ENCODE results near the gene ADAMTS14.

ADAMTS14 gene

DNA sequence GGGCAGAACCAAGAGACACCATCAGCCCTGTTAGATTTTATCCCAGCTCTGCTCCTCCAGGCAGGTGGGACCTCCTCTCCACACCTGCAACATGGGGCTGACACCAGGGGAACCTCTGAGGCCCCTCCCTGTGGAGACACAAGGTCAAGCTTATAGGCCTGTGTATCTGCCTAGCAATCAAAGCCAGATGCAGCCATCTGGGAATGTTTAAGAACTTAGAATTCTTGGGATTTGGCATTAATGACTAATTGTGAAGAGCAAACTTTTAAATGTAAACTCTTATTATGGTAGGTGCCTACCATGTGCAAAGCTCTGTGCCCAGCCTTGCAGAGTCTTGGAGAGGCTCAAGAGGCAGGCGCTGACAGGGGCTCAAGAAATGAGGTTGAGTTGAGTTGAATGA is 60.7 kb downstream of the ADAMTS14 start:
- DNase-seq, result no peak

DNA sequence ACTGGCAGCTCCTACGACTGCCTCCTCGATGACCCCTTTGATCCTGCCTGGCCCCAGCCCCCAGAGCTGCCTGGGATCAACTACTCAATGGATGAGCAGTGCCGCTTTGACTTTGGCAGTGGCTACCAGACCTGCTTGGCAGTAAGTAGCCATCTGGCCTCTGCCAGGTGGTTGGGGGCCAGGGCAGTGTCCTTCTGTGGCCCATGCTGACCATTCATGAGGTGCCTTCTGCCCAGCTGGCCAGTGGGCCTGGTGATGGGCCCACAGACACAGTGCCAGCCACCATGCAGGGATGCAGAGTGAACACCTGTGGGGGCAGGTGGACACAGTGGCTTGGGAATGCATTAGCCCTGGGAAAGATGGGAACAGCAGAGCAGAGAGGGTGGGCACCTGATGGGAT is 62.9 kb downstream of the ADAMTS14 start:
- no peak for DNase-seq

DNA sequence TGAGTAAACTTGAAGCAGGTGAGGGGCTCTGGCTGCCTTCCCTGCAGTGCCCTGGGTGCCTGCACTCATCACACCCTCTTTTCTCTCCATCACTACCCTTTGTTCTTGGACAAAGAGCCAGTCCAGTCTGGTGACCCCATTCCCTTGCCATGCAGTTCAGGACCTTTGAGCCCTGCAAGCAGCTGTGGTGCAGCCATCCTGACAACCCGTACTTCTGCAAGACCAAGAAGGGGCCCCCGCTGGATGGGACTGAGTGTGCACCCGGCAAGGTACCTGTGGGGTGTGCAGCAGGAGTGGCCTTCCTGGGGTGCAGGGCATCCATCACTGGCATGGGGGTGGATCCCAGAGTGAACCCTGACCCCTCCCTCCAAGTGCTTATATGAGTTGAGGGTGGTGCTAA is 64.2 kb downstream of the ADAMTS14 start:
- no peak for DNase-seq

DNA sequence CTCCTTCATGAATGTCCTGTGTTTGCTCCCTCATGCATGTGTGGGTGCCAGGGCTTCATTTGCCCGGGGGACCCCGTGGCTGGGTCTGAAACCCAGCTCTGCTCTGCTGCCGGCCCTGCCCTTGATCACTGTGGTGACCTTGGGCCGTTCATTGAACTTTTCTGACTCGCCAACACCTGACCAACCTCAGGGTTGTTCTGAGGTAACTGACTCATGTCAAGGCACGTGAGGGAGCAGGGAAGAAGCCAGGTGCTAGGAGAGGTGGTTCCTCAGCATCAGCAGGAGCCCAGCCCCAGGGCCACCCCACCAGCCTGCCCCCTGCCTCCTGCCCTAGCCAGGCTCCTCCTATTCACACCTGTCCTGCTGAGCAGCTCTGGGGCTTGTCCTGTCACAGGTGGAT is 64.9 kb downstream of the ADAMTS14 start:
- no peak for DNase-seq

DNA sequence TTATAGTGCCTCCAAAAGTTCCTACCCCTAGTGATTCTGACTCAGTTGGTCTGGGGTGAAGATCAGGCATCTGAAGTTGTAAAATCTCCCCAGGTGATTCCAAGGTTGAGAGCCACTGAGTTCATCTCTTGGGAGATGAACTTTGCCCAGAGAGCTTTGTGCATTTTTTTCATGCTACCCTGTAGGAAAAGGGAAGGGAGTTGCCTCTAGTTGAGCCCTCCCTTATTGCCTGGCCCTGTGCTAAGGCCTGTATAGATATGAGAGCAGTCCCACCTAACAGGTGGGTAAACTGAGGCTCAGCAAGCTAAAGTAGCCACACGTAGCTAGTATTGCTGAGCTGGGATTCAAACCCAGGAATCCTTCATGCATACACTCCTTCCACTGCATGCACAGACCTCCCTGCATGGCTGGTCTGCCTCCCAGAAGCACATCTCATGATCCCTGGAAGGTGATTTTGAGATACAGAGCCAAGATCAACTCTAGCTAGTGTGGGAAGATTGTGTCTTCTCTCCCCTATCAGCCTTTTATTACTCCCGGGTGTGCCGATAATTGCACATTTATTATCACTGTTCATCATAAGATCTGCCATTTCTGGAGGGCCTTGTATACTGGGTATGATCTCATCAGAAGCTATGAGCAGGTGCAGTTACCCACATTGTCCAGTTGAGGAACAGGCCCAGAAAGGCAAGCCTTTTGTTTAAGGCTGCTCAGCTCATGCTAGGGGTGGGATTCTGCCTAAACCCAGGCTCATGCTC is 65.9 kb downstream of the ADAMTS14 start:
- DNase-seq, result no peak

DNA sequence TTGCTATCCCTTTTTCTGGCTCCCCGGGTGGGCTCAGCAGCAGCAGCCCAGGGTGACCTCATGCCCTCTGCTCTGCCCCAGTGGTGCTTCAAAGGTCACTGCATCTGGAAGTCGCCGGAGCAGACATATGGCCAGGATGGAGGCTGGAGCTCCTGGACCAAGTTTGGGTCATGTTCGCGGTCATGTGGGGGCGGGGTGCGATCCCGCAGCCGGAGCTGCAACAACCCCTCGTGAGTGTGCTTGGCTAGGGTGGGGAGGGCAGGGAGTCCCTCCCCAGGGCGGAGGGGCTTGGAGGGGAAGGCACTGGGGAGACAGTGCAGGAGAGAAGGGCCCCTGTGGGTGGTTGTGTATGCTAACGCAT is 66.4 kb downstream of the ADAMTS14 start:
- no peak for DNase-seq

DNA sequence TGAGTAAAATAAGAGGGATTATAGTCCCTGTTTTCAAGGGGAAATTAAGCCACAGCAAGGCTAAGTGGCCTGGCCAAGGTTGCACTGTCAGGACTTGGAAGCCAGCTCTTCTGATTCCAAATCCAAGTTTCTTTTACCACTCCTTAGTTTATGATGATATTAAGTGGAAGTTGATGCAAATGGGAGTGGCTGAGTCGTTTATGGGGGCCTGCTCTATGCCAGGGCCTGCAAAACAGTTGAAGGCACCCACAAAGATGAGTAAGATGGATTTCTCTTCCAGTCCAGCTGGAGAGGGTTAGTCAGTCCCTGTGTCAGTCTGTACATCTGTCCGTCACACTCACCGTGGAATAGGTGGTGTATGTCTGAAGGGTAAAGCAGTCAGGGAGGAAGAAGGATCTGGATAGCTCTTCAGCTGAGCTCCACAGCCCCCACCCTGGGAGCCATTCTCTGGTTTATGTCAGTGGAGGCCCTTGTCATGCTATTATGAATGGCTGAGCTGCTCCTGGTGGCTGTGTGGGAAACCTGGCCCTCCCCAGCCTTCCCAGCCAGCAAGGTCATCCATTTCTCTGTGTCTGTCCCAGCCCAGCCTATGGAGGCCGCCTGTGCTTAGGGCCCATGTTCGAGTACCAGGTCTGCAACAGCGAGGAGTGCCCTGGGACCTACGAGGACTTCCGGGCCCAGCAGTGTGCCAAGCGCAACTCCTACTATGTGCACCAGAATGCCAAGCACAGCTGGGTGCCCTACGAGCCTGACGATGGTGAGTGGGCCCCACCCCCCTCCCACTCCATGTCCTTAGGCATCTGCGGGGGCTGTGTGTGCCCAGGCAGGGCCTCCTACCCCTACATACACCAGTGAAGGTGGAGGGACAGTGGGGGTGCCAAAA is 68.3 kb downstream of the ADAMTS14 start:
- no peak for DNase-seq

DNA sequence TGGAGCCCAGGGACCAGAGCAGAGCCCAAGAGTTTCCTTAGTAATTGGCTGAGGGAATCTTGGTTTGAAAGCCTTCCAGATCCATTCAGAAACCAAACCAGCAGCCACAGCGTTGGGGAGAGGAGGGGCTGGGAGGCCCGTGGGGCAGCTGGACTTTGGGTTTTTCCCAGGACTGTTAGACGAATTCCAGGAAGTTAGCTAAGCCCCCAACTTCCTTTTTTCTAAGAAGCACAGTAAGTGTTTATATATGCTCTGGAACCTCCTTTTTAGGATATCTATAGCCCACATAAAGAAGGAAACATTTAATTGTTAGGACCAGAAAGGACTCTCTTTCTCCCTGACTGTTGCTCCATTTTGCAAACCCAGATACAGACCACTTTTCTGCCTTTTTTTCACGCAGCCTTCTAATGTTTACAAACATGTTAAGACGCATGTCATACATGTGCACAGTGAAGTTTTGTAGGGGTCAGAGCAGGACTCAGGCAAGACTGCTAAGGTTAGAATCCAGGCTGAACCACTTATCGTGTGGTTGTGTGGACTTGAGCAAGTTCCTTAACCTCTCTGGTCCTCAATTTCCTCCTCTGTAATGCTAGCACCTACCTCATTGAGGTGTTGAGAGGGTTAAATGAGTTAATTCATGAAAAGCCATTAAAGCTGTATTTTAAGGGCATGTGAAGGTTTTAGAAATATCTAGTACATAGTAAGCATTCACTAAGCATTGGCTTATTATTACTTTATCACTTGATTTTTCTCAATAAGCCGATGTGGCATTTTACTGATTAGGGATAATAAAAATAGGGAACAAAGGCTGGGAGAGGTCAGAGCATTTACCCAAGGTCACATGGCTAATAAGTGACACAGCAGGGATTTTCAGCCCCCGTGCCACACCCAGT is 70.5 kb downstream of the ADAMTS14 start:
- no peak for DNase-seq

DNA sequence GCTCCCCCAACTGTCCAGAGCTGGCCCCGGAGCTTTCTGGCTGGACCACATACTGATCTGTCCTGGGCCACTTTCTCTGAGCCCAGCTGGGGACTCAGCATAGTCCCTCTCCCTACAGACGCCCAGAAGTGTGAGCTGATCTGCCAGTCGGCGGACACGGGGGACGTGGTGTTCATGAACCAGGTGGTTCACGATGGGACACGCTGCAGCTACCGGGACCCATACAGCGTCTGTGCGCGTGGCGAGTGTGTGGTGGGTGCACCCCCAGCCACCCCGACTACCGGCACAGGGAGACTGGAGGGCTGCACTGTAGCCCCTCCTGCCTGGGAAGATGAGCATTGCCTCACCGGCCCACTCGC is 71.1 kb downstream of the ADAMTS14 start:
- DNase-seq, result no peak

DNA sequence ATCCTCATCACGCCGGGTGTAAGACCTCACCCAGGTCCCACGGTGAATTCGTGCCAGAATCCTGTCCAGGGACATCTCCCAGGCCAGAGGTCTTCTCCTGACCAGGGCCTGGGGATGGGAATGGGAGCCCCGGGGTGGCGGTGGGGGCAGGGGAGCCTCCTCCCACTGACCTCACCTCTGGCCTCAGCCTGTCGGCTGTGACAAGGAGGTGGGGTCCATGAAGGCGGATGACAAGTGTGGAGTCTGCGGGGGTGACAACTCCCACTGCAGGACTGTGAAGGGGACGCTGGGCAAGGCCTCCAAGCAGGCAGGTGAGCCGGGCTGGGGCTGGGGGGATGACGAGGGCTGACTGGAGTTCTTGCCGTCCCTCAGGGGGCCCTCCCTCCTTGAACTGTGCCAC is 71.6 kb downstream of the ADAMTS14 start:
- no peak for DNase-seq

DNA sequence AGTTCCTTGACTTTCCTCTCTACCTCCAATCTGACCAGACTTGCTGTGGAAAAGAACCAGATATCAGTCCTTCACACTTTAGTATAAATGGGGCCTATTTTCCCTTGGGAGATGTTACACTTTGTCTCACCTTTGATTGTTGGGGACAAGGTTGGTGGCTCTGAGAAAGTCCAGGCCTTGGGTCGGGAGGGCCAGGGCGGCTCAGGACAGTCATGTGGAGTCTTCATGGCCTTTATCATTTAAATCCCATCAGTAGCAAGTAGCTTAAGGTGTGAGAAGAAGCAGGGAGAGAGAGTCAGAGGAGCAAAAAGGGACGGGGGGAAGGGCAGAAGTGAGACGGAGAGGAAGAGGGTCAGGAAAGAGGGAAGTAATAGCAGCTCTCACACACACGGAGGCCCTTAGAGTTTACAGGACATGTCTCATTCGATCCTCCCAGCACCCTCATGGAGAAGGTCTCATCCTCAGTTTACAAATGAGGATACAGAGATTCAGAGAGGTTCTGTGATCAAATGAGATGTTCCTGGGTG is 72.4 kb downstream of the ADAMTS14 start:
- DNase-seq, result no peak

DNA sequence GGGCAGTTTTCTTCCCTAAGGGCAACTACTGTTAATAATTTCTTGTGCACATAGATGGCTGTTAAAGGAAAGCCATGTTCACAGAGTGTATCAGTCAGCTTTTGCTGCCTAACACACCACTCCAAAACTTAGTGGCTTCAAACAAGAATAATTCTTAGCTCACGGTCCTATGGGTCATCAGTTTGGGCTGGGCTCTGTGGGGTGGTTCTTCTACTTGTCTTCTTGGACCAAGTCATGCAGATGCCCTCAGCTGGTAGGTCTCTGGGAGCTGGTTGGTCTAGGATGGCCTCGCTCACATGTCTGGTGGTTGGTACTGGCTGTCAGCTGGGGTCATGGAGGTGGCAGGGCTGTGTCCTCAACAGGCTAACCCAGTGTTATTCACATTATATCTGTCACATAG is 73.2 kb downstream of the ADAMTS14 start:
- DNase-seq, result no peak

DNA sequence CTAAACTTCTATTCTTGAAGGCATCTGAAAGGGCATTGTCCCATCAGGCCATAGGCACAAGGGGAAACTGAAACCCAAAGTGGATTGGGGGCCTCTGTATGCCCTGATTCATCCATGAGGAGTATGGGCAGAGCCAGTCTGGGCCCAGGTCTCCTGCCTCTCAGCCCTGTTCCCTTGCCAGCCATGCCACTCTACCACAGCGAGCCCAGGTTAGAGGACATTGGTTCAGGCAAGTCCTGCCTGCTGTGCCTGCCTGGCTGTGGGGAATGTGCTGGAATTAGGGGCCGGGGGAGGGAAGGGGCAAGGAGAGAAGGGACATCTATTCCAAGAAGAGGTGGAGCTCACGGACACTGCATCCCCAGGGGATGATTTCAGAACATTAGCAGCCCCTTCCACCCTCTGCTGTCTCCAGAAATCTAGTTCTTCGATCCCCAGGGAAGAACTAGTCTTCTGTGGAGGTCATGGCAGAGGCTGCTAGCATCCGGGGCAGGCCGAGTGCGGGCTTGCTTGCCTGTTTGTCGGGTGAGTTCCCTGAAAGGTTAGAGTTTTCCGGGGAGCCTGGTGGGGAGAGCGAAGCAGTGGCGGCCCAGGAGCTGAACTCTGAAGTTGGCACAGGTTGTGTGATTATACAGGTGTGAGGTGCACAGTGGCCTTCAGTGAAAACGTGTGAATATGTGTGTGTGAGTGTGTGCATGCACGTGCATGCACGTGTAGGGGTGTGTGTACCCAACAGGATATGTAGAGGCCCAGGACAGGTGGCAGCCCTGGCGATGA is 75.1 kb downstream of the ADAMTS14 start:
- DNase-seq, result no peak

DNA sequence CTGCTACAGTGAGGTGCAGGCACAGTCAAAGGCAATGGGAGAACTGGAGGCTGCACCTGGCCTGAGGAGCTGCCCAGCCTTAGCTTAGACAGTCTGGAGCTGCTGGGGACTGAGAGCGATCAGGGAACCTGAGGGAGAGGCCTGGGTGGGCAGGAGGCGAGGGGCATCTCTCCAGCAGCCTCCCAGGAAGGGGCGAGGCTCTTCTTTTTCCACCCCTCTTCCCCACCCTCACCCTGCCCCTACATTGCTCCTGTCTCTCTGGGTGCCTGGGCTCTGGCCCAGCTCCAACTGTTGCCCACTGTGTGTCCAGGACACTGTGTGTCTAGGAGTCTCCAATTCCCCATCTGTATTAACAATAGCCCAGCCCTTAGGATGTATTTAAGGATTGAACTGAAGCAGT is 76.0 kb downstream of the ADAMTS14 start:
- DNase-seq, result no peak

DNA sequence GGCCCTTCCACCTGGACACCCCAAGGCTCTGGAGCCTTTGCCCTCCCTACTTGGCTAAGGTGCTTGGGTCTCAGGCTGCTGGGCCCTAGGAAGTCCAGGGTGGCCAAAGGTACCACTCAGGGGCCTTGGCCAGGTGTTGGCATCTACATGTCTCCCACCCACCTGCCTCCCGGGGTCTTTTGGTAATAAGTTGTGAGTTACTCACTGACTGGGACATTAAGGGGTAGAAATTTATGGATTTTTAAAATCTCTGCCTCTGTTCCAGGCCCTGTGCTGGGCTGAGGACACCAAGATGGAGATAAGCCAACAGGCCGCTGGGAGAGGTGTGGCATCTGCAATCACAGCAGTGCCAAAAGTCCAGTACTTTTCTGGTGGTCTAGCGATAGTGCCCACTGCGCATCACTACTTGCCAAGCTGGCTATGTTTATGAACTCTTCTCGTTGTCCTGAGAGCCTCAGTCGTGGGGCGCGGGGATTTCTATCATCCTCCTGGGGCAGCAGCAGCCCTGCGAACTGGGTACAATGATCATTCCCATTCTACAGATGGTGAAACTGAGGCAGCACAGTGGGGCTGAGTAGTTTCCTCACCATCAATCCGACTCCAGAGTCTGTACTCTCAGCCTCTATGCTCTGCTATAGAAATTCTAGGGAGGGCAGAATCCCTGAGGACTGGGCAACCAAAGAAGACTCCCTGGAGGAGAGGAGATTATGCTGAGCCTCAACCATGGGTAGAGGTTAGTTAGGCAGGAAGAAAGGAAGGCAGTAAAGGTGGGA is 76.7 kb downstream of the ADAMTS14 start:
- DNase-seq, result no peak

DNA sequence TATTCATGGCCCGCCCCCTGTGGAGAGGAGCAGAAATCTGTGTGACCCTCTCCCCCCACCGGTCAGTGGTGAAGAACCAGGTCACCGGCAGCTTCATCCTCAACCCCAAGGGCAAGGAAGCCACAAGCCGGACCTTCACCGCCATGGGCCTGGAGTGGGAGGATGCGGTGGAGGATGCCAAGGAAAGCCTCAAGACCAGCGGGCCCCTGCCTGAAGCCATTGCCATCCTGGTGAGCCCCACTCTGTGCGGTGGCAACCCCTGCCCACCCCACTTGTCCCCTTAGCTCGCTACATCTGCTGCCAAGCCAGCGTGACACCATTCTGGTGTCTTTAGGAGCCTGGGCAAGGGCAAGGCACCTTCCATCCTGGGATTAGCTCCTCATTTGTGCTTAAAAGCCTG is 77.5 kb downstream of the ADAMTS14 start:
- no peak for DNase-seq

DNA sequence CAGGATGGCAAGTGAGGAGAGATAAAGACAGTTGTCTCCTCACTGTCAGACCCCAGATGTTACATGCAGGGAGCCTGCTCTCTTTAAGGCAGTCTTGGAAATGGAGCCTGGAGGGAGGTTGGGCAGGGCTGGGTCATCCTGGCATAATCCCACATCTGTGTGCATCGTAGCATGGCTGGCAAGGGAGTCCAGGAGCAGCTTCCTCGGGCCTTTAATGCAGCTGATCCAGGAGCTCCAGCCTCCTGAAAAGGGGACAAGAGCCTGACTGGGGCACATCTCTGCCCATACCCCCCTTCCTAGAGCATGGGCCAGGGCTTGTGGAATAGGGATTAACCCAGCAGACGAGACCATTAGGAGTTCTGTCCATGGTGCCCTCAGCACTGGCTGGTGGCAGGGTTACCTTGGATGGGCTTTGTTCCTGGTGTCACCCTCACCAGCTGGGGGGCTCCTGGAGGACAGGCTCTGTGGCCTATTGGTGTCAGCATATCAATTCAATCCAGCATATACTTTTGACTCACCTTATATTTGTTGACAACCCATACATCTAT is 77.9 kb downstream of the ADAMTS14 start:
- no peak for DNase-seq

DNA sequence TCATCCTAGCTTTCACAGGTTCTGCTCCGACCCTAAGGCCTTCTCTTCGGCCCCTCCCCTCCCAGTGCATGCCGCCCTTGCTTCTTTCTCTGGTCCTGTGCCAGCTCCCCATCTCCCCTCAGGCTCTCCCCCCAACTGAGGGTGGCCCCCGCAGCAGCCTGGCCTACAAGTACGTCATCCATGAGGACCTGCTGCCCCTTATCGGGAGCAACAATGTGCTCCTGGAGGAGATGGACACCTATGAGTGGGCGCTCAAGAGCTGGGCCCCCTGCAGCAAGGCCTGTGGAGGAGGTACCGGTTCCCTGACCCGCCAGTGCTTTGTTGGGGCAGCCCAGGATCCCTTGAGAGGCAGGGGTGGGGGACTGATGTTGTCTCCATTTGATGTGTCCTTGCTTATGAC is 79.0 kb downstream of the ADAMTS14 start:
- no peak for DNase-seq

DNA sequence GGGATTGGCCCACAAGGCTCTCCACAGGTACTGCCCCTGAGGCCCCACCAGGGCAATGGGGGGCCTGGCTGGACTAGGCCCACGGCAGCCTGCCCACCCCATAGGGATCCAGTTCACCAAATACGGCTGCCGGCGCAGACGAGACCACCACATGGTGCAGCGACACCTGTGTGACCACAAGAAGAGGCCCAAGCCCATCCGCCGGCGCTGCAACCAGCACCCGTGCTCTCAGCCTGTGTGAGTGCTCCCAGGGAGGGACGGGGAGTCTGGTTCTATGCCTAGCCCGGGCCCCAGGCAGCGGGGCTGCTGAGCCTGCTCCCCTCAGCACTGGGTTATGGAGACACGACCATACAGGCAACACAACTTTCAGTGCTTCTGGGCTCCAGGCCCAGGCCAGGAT is 79.7 kb downstream of the ADAMTS14 start:
- DNase-seq, result no peak

DNA sequence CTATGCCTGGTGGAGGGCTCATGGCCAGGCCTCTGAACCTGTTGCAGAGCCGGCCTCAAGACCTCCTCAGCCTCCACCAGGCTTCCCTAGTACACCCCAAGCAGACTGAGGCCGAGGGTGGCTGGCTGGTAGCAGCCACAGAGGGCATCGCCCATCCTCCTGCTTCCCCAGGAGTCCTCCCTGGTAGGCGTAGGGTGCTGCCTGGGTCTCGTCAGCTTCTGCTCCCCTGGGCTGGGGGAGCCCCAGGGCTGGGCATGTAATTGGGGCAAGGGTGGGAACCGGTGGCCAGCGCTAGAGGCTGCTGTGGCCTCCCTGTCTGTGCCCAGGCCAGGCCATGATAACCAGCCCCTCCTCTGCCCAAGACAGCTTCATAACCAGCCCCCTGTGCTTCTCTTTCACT is 80.3 kb downstream of the ADAMTS14 start:
- DNase-seq, result no peak

DNA sequence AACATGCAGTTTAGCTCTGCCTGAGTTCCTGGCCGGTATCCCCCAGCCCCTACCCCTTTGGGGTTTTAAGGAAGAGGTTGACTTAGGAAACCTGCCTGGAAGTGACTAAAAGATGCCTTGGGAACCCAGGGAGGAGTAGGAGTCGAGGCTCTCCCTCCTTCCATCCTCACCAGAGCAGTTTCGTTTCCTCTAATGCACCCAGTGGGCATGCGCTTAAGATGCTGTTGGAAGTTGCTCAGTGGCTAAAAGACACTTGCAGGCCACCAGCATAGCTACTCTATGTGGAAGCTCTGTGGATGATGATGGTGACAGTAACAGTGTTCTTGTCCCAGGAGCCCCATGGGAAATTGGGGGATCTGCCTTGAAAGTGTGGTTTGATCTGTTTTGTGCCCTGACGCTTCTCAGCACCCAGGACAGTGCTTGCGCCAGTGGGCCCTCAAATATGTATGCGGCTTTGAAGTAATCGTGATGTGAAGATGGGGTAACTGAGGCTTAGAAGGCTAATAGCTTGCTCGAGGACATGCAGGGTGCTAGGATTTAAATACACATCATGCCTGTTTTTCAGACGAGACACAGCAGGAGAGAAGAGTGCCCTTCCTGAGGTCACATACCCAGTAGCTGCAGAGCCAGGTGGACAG is 80.8 kb downstream of the ADAMTS14 start:
- DNase-seq, result no peak
